Uterus (tissue), 4 donors: ENCODE results near the gene INSRR. TPM values are rescaled to one million over a fixed set of nuclear protein-coding genes. Genes with fewer than 3 reads are reported as not detected.

Experiments
- DNase-seq, 2 donors: peaks; one replicate each; pipeline ENCODE4 v3.0.0-alpha.2; 2019 to 2020
- H3K27ac ChIP-seq, 2 donors: fragments of 200-600 bp; sonication (generic); 1 replicate in 1 of 2; 2 replicates in 1 of 2; pipeline ENCODE4 v1.5.1; 2016 to 2018
- H3K27me3 ChIP-seq, 2 donors: fragments of 200-600 bp; sonication (generic); one replicate each; pipeline ENCODE4 v1.5.1; 2018 to 2019; ENCODE audit warnings: control low read depth in 1 of 2
- H3K36me3 ChIP-seq, 2 donors: fragments of 200-600 bp; sonication (generic); one replicate each; pipeline ENCODE4 v1.5.1; 2019; ENCODE audit warnings: control low read depth in 1 of 2
- H3K4me1 ChIP-seq, 2 donors: fragments of 200-600 bp; sonication (generic); one replicate each; pipeline ENCODE4 v1.5.1; 2018 to 2019; ENCODE audit warnings: control low read depth in 1 of 2
- H3K4me3 ChIP-seq, 2 donors: fragments of 200-600 bp; sonication (generic); 1 replicate in 1 of 2; 2 replicates in 1 of 2; pipeline ENCODE4 v1.5.1; 2018 to 2019; ENCODE audit warnings: mild to moderate bottlenecking in 1 of 2
- H3K9me3 ChIP-seq, 2 donors: fragments of 200-600 bp; sonication (generic); one replicate each; pipeline ENCODE4 v1.5.1; 2019; ENCODE audit warnings: control low read depth in 1 of 2
- POLR2A ChIP-seq, 2 donors: fragments of 450-650 bp; IDR thresholded peaks; one replicate each; pipeline ENCODE4 v1.6.1; 2016; ENCODE audit warnings: antibody characterized with exemption in 2 of 2, mild to moderate bottlenecking in 1 of 2, moderate library complexity in 1 of 2
- intact Hi-C: fragments of 100-400 bp; cut with DNase I; formaldehyde crosslinking; loops from one replicate; pipeline ENCODE4 v1.15.1; 2023; ENCODE audit warnings: low total_unique reads
- total RNA-seq, 4 donors: library from RNA; depleted of rRNA in 3 of 4; stranded (reverse); fragments of >200 nt in 3 of 4; gene quantifications; one replicate each; pipeline versions ENCODE4 v1.1.0 to v1.2.4, GENCODE V29; 2014 to 2023
- TF ChIP-seq, protein P1 (sequence below), 4 experiments: fragments of 200-600 bp in 2 of 4; fragments of 450-650 bp in 2 of 4; sonication (generic) in 2 of 4; IDR thresholded peaks; one replicate each; pipeline ENCODE4 v1.5.1; 2016 to 2019; ENCODE audit warnings: antibody characterized with exemption in 4 of 4, mild to moderate bottlenecking in 2 of 4, moderate library complexity in 1 of 4
- donor health status: DM: yes; HTN: yes; CAD: no.

The INSRR gene
- total RNA-seq, 4 donors from 2014 or later: 1.2 TPM; not detected in 3

DNA sequence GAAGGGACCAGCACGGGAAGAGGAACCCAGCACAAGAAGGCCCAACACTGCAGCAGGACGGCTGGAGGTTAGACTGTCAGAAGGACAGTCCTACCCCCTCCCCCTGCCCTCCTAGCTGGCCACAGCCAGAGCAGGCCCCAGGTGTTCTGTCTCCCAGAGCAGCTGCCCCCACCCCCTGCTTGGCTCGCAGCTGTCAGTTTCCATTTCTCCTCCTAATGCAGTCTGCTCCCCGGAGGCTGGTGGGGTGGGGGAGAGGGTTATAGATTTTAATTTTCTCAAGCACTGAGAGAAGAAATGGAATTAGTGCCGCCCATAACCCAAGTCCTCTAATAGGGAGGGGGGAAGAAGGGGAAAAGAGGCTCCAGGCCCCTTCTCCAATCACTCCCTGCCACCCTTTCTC, 21.6 kb upstream of the INSRR start:
- no peaks in the 10 kb centered on the region for H3K4me1 ChIP-seq
- no peak overlapping the region for H3K4me3 ChIP-seq
- no peak overlapping the region for H3K27ac ChIP-seq
- no peak for TF ChIP-seq POLR2A (IDR thresholded peaks at IDR 0.05)
- TF ChIP-seq, protein P1, sequence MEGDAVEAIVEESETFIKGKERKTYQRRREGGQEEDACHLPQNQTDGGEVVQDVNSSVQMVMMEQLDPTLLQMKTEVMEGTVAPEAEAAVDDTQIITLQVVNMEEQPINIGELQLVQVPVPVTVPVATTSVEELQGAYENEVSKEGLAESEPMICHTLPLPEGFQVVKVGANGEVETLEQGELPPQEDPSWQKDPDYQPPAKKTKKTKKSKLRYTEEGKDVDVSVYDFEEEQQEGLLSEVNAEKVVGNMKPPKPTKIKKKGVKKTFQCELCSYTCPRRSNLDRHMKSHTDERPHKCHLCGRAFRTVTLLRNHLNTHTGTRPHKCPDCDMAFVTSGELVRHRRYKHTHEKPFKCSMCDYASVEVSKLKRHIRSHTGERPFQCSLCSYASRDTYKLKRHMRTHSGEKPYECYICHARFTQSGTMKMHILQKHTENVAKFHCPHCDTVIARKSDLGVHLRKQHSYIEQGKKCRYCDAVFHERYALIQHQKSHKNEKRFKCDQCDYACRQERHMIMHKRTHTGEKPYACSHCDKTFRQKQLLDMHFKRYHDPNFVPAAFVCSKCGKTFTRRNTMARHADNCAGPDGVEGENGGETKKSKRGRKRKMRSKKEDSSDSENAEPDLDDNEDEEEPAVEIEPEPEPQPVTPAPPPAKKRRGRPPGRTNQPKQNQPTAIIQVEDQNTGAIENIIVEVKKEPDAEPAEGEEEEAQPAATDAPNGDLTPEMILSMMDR (IDR thresholded peaks at IDR 0.05): no peak
- intact Hi-C loops: loop anchor here (10.0 kb wide), 1 partner anchor 186 kb away; no protein-coding TSS in a partner anchor
- no peaks in the 10 kb centered on the region for H3K9me3 ChIP-seq
- H3K27me3 ChIP-seq: no peaks in the 10 kb centered on the region
- no peak for DNase-seq
- no peaks in the 10 kb centered on the region for H3K36me3 ChIP-seq

DNA sequence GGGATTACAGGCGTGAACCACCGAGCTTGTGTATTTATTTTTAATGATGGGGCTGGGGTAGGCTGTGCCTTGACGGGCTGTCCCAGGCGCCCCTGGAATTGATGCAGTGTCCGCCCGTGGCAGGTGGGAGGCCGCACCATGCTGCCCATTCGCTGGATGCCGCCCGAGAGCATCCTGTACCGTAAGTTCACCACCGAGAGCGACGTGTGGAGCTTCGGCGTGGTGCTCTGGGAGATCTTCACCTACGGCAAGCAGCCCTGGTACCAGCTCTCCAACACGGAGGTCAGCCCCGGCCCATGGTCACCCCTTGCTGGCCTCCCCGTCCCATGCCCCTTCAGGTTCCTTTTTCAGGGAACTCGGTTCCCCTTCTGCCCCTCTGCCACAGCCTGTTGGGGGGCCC, 21.0 kb upstream of the INSRR start:
- Histone ChIP-seq H3K27ac (no peak overlapping the region), H3K36me3 (no peaks in the 10 kb centered on the region), H3K27me3 (no peaks in the 10 kb centered on the region), H3K4me1 (no peaks in the 10 kb centered on the region), H3K4me3 (no peak overlapping the region), H3K9me3 (no peaks in the 10 kb centered on the region)
- no peak for DNase-seq
- TF ChIP-seq POLR2A (IDR thresholded peaks at IDR 0.05): no peak
- TF ChIP-seq, protein P1 (IDR thresholded peaks at IDR 0.05): no peak
- intact Hi-C loops: loop anchor here (10.0 kb wide), 1 partner anchor 185 kb away; no protein-coding TSS in a partner anchor

DNA sequence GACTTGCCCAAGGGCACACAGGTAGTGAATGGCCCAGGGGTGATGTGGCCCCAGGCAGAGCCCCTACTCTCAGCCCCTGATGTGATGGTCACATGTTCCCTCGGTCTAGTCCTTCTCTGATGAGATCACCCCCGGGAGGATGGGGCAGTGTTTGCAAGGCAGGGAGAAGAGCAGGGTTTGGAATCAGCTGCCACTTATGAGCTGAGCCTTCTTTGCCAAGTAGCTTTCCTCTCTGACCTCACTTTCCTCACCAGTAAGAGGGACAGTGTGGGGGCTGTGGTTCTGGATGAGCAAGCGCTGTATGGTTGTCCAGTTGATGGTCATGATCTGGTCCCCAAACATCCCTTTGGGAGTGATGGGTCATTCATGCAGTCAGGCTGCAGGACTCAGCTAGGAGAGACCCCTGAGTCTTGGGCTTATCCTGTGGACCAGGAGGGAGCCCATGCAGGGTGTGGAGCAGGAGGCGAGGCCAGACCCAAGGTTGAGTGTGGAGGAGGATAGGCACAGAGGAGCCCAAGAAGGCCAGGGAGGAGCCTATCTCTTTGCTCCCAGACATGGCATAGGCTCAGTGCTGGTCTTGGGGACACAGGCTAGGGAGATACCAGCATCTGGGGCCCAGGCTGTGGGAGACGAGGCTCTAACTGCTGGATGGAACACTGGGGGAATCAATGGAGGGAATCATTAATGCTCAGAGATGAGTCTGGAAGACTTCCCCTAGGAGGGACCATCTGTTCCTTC, 18.7 kb upstream of the INSRR start:
- H3K4me1 ChIP-seq: no peaks in the 10 kb centered on the region
- no peak for DNase-seq
- no peaks in the 10 kb centered on the region for H3K36me3 ChIP-seq
- H3K4me3 ChIP-seq: no peak overlapping the region
- no peaks in the 10 kb centered on the region for H3K9me3 ChIP-seq
- no peaks in the 10 kb centered on the region for H3K27me3 ChIP-seq
- no peak overlapping the region for H3K27ac ChIP-seq
- intact Hi-C loops: no loop called here
- TF ChIP-seq POLR2A (IDR thresholded peaks at IDR 0.05): no peak
- TF ChIP-seq, protein P1 (IDR thresholded peaks at IDR 0.05): no peak

DNA sequence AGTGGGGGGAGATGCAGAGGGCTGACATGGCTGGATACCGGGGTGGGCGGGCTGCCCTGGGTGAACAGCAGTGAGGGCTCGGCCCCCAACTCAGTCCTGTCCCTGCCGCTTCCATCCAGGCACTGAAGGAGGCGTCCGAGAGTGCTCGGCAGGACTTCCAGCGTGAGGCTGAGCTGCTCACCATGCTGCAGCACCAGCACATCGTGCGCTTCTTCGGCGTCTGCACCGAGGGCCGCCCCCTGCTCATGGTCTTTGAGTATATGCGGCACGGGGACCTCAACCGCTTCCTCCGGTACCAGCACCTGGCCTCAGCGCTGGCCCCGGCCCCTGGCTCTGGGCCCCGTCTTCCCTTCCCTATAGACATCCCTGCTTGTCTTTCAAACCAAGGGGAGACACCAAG, 17.4 kb upstream of the INSRR start:
- no peak for DNase-seq
- no peak overlapping the region for H3K27ac ChIP-seq
- TF ChIP-seq, protein P1 (IDR thresholded peaks at IDR 0.05): no peak
- TF ChIP-seq POLR2A (IDR thresholded peaks at IDR 0.05): no peak

DNA sequence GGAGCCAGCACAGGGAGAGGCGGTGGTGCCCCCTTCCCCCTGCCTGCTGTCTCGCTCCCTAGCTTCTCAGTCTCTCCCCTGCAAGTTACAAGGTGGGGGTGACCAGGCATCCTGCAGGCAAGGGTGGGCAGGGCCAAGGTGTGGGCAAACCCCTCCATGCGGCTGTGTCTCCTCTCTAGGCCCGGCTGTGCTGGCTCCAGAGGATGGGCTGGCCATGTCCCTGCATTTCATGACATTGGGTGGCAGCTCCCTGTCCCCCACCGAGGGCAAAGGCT, 16.4 kb upstream of the INSRR start:
- Histone ChIP-seq H3K4me1 (no peaks in the 10 kb centered on the region), H3K9me3 (no peaks in the 10 kb centered on the region), H3K27me3 (no peaks in the 10 kb centered on the region), H3K36me3 (no peaks in the 10 kb centered on the region), H3K27ac (no peak overlapping the region), H3K4me3 (no peak overlapping the region)
- no peak for DNase-seq
- intact Hi-C loops: no loop called here
- TF ChIP-seq POLR2A (IDR thresholded peaks at IDR 0.05): no peak
- TF ChIP-seq, protein P1 (IDR thresholded peaks at IDR 0.05): no peak

More for the DNA sequence above, 17.4 kb upstream of the INSRR start:
- Histone ChIP-seq H3K4me1 (no peaks in the 10 kb centered on the region), H3K4me3 (no peak overlapping the region), H3K27me3 (no peaks in the 10 kb centered on the region), H3K9me3 (no peaks in the 10 kb centered on the region), H3K36me3 (no peaks in the 10 kb centered on the region)
- intact Hi-C loops: no loop called here
